ENCODE results near the gene IL24. TPM values are rescaled to one million over a fixed set of nuclear protein-coding genes. Genes with fewer than 3 reads are reported as not detected.
A peak's percentile ranks its signal among the peaks of the same experiment; 100 is the strongest.

IL24 gene
- total RNA-seq, 4 donors from 2014 or later, result not detected

- TF ChIP-seq CTCF (IDR thresholded peaks at IDR 0.05) (no peak), POLR2A (IDR thresholded peaks at IDR 0.05) (no peak)
- Histone ChIP-seq H3K9me3 (peaks cover 0 to 30% (median 9%) of the 10 kb centered on the region in 3 donors), H3K4me3 (no peak overlapping the region), H3K27ac (no peak overlapping the region), H3K36me3 (no peaks in the 10 kb centered on the region), H3K4me1 (peaks cover 0 to 10% (median 4%) of the 10 kb centered on the region in 3 donors), H3K27me3 (no peaks in the 10 kb centered on the region)
- no peak for DNase-seq
- intact Hi-C loops (cut with DNase I), result no loop called here
These were observed 18.8 kb upstream of the IL24 start for GRCh38 chr1:206878456-206878855.

- Histone ChIP-seq H3K9me3 (peaks cover 0 to 30% (median 9%) of the 10 kb centered on the region in 3 donors), H3K4me3 (no peak overlapping the region), H3K4me1 (peaks cover 0 to 7% (median 4%) of the 10 kb centered on the region in 3 donors), H3K27me3 (no peaks in the 10 kb centered on the region), H3K27ac (no peak overlapping the region), H3K36me3 (no peaks in the 10 kb centered on the region)
- 58 to 72% methylated on average over 3 of the region's 3 CpGs for WGBS, 2 donors
- TF ChIP-seq POLR2A (IDR thresholded peaks at IDR 0.05) (no peak), CTCF (IDR thresholded peaks at IDR 0.05) (no peak)
- intact Hi-C loops (cut with DNase I), result no loop called here
- DNase-seq, result no peak
These were observed 16.9 kb upstream of the IL24 start for GRCh38 chr1:206880314-206880713.

GRCh38 chr1:206882555-206882954 lies 14.7 kb upstream of the IL24 start:
- Histone ChIP-seq H3K27me3 (peaks cover 0 to 3% (median 0%) of the 10 kb centered on the region in 4 donors), H3K4me1 (peaks cover 3 to 21% (median 6%) of the 10 kb centered on the region in 3 donors), H3K36me3 (no peaks in the 10 kb centered on the region), H3K4me3 (no peak overlapping the region), H3K9me3 (peaks cover 0 to 18% (median 9%) of the 10 kb centered on the region in 3 donors), H3K27ac (no peak overlapping the region)
- TF ChIP-seq CTCF (IDR thresholded peaks at IDR 0.05), result peak in 3 of 6 experiments; percentile 10 to 41 (median 10)
- TF ChIP-seq POLR2A (IDR thresholded peaks at IDR 0.05), result no peak
- WGBS, 2 donors, result 67 to 71% methylated on average over 3 of the region's 3 CpGs
- intact Hi-C loops (cut with DNase I), result no loop called here
- no peak for DNase-seq

- Histone ChIP-seq H3K27me3 (peaks cover 0 to 3% (median 0%) of the 10 kb centered on the region in 4 donors), H3K4me1 (peaks cover 3 to 26% (median 6%) of the 10 kb centered on the region in 3 donors), H3K36me3 (no peaks in the 10 kb centered on the region), H3K9me3 (peaks cover 0 to 12% (median 6%) of the 10 kb centered on the region in 3 donors), H3K27ac (no peak overlapping the region), H3K4me3 (no peak overlapping the region)
- no peak for DNase-seq
- 93 to 97% methylated on average over 1 of the region's 1 CpG for WGBS, 2 donors
- no peak for TF ChIP-seq POLR2A (IDR thresholded peaks at IDR 0.05)
- intact Hi-C loops (cut with DNase I), result no loop called here
These were observed 14.1 kb upstream of the IL24 start for GRCh38 chr1:206883160-206883559.

- peaks cover 3 to 26% (median 6%) of the 10 kb centered on the region in 3 donors for H3K4me1 ChIP-seq
- H3K4me3 ChIP-seq, result no peak overlapping the region
- no peak for TF ChIP-seq POLR2A (IDR thresholded peaks at IDR 0.05)
- TF ChIP-seq CTCF (IDR thresholded peaks at IDR 0.05), result no peak
- WGBS, 2 donors, result 90 to 91% methylated on average over 2 of the region's 2 CpGs
- DNase-seq, result no peak
- H3K27ac ChIP-seq, result no peak overlapping the region
- peaks cover 0 to 3% (median 0%) of the 10 kb centered on the region in 4 donors for H3K27me3 ChIP-seq
- H3K9me3 ChIP-seq, result peaks cover 0 to 5% (median 0%) of the 10 kb centered on the region in 3 donors
- no peaks in the 10 kb centered on the region for H3K36me3 ChIP-seq
- intact Hi-C loops (cut with DNase I), result no loop called here
These were observed 13.4 kb upstream of the IL24 start for GRCh38 chr1:206883876-206884275.
